K562 (cell line): ENCODE data around the gene DCUN1D3. TPM values are rescaled to one million over a fixed set of nuclear protein-coding genes. Genes with fewer than 3 reads are reported as not detected.

ENCODE experiments used
- CHD7 ChIP-seq: fragments of 200-600 bp; sonication (generic); IDR thresholded peaks from one replicate; pipeline ENCODE4 v1.6.1; 2012; ENCODE audit warnings: mild to moderate bottlenecking, low read depth, low read length, inconsistent platforms
- FOXK1 ChIP-seq: sonication (generic); formaldehyde crosslinking; IDR thresholded peaks from 2 replicates; pipeline ENCODE4 v1.8.0; 2022; ENCODE audit warnings: missing genetic modification reagents, mild to moderate bottlenecking, borderline replicate concordance
- ILK ChIP-seq: fragments of 450-650 bp; IDR thresholded peaks from 2 replicates; pipeline ENCODE4 v1.6.1; 2016; ENCODE audit warnings: missing genetic modification characterization, low read depth, mild to moderate bottlenecking, missing compliant biosample characterization, moderate library complexity, borderline replicate concordance
- KLF6 ChIP-seq: fragments of 250-450 bp; sonication (Bioruptor Pico); IDR thresholded peaks from 2 replicates; pipeline ENCODE4 v1.4.0; 2020; ENCODE audit warnings: mild to moderate bottlenecking, moderate library complexity, borderline replicate concordance
- NFIX ChIP-seq: fragments of 250-450 bp; sonication (Bioruptor Pico); IDR thresholded peaks from 2 replicates; pipeline ENCODE4 v1.4.0; 2020; ENCODE audit warnings: low read depth, mild to moderate bottlenecking, moderate library complexity
- POLR2AphosphoS5 ChIP-seq: IDR thresholded peaks from 2 replicates; pipeline ENCODE4 v1.6.1; 2011; ENCODE audit warnings: mild to moderate bottlenecking, low read depth, low read length, moderate library complexity; ENCODE audit not compliant: control insufficient read depth, insufficient read depth
- SRF ChIP-seq, 2 experiments: fragments of 250-450, 450-650 bp in 1 of 2; sonication (Bioruptor Pico) in 1 of 2; sonication (generic) in 1 of 2; formaldehyde crosslinking; IDR thresholded peaks; 2 replicates each; pipeline versions ENCODE4 v1.5.0 to v1.5.1; 2020 to 2022; ENCODE audit warnings: mild to moderate bottlenecking in 1 of 2, missing genetic modification reagents in 1 of 2
- TOE1 ChIP-seq, 2 experiments: fragments of 450-650 bp in 1 of 2; sonication (generic) in 1 of 2; formaldehyde crosslinking in 1 of 2; IDR thresholded peaks; 2 replicates each; pipeline versions ENCODE4 v1.7.1 to v1.8.0; 2016 to 2022; ENCODE audit warnings: borderline replicate concordance in 2 of 2, mild to moderate bottlenecking in 2 of 2, antibody characterized with exemption in 1 of 2, inconsistent platforms in 1 of 2, low read depth in 1 of 2, missing genetic modification reagents in 1 of 2, moderate library complexity in 1 of 2
- ZFPM2 ChIP-seq: fragments of 250-450 bp; sonication (Bioruptor Pico); IDR thresholded peaks from 2 replicates; pipeline ENCODE4 v1.5.1; 2022; ENCODE audit warnings: mild to moderate bottlenecking
- ZNF347 ChIP-seq: fragments of 450-650 bp; formaldehyde crosslinking; IDR thresholded peaks from 2 replicates; pipeline ENCODE4 v1.4.0; 2020; ENCODE audit warnings: low read depth, mild to moderate bottlenecking, moderate library complexity
- ZNF436 ChIP-seq: fragments of 250-450, 450-650 bp; sonication (Bioruptor Pico); formaldehyde crosslinking; IDR thresholded peaks from 2 replicates; pipeline ENCODE4 v1.7.0; 2020; ENCODE audit warnings: mild to moderate bottlenecking
- polyA plus RNA-seq, 8 experiments: library from polyadenylated mRNA; depleted of rRNA in 4 of 8; stranded (reverse) in 5 of 8; unstranded in 3 of 8; fragments of >200 nt; fragmentation: Nextera tagmentation in 2 of 8; fragmentation: Illumina TruSeq in 1 of 8; extraction: Ambion mirVana in 2 of 8; extraction: Trizol in 1 of 8; gene quantifications; 2 replicates each; pipeline versions ENCODE4 v1.2.1 to v1.2.3, GENCODE V29; 2011 to 2014; ENCODE audit warnings: inconsistent platforms in 1 of 8, missing spikeins in 1 of 8
- total RNA-seq, 7 experiments: library from RNA; depleted of rRNA in 6 of 7; stranded (reverse); fragments of >200 nt in 6 of 7; fragmentation: Illumina TruSeq in 2 of 7; extraction: Trizol in 2 of 7; gene quantifications; 2 replicates each; pipeline versions ENCODE4 v1.2.1 to v1.2.3, GENCODE V29; 2011 to 2021; ENCODE audit warnings: low replicate concordance in 1 of 7
- TF ChIP-seq, protein P1 (sequence below): fragments of 450-650 bp; conservative IDR thresholded peaks from 2 replicates; pipeline ENCODE4 v1.6.1; 2016; ENCODE audit warnings: missing genetic modification characterization, low read depth, mild to moderate bottlenecking, control low read depth, missing compliant biosample characterization

The DCUN1D3 gene
- total and polyA plus RNA-seq, 9 of the 15 experiments (the other 6 are each of a cell fraction or from before 2014, with no cell fraction given) = 1.0 to 4.7 (median 2.2) TPM

DNA sequence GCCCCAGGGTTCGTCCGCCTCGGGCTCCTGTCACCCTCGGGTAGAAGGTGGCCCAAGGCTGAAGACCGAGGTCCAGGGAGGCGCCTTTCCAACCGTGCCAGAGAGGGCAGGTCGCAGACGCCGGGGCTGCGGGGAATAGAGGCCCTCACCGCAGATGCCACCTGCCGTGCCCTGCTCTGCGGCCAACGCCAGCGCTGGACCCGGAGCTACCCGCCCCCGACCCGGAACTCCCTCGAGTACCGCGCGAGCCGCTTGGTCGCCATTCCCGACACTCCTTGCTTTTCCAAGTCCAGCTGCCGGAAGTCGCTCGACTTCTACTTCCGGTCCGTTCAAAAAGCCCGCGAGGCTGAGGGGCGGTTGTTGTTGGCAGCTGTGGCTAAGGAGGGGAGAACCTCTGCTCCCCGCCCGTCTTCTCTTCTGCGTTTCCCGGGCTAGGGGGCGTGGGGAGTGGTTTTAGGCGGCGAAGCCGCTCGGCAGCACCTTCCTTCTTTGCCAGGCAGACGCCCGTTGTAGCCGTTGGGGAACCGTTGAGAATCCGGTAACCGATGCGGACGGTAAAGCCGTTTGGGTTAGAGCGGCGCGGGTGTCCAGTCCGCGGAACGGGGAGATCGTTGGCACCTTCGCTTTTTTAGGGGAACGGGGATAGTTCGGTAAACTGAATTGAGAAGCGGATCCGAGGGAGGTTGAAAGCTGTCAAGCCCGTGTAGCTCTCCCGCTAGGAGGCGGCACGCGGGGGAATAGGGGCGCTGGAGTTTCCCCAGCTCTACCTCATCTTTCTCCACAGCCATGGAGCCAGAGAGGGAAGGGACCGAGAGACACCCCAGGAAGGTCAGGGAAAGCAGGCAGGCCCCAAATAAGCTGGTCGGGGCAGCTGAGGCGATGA, 93.7 kb downstream of the DCUN1D3 start, which contains the start of the genes ERI2 and REXO5 (continued):
- no peak for TF ChIP-seq CHD7
- TF ChIP-seq NFIX (CRISPR knock-in tag) = no peak
- TF ChIP-seq ILK = no peak
- TF ChIP-seq ZFPM2 = no peak
- no peak for TF ChIP-seq KLF6 (CRISPR knock-in tag)
- peak in 1 of 2 experiments; percentile 69; a peak in 1 of 4 replicates for TF ChIP-seq SRF (CRISPR knock-in tag; IDR thresholded peaks at IDR 0.05)
- TF ChIP-seq TOE1 (IDR thresholded peaks at IDR 0.05; ENCODE audit: borderline replicate concordance) = peak; percentile 81
- no peak for TF ChIP-seq TOE1 (CRISPR knock-in tag; IDR thresholded peaks at IDR 0.05; ENCODE audit: borderline replicate concordance, low read depth)
- TF ChIP-seq FOXK1 = 0 out of 2 replicates have a peak, but pooled peaks have one; percentile 43
- TF ChIP-seq ZNF436 (CRISPR knock-in tag) = no peak
- TF ChIP-seq ZNF347 (CRISPR knock-in tag) = no peak
- TF ChIP-seq, protein P1, sequence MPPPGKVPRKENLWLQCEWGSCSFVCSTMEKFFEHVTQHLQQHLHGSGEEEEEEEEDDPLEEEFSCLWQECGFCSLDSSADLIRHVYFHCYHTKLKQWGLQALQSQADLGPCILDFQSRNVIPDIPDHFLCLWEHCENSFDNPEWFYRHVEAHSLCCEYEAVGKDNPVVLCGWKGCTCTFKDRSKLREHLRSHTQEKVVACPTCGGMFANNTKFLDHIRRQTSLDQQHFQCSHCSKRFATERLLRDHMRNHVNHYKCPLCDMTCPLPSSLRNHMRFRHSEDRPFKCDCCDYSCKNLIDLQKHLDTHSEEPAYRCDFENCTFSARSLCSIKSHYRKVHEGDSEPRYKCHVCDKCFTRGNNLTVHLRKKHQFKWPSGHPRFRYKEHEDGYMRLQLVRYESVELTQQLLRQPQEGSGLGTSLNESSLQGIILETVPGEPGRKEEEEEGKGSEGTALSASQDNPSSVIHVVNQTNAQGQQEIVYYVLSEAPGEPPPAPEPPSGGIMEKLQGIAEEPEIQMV (tag) = no peak
- peak; percentile 92 for TF ChIP-seq POLR2AphosphoS5
